ENCODE data around the gene SLC7A1. TPM values are rescaled to one million over a fixed set of nuclear protein-coding genes. Genes with fewer than 3 reads are reported as not detected.
A peak's percentile ranks its signal among the peaks of the same experiment; 100 is the strongest.

Gene SLC7A1
- total and polyA plus RNA-seq, 2 of the 13 experiments (the other 11 are each of a cell fraction or from before 2014, with no cell fraction given): 14.5 to 15.3 TPM

- Histone ChIP-seq H3K27ac (ENCODE audit: extremely low read length, insufficient read depth, low read length) (peak overlapping the region; percentile 77), H3K27me3 (ENCODE audit: control insufficient read depth in 1 of 2, insufficient read depth in 2 of 2, low read length in 2 of 2) (peaks cover 0 to 4% of the 10 kb centered on the region in 2 experiments; a peak in 2 of 5 replicates), H4K20me1 (ENCODE audit: insufficient read depth, low read length) (peaks cover 49% of the 10 kb centered on the region), H3K36me3 (replicated peaks in 1 of 2; ENCODE audit: control insufficient read depth in 1 of 2, insufficient read depth in 2 of 2, low read length in 2 of 2) (peaks cover 4 to 19% of the 10 kb centered on the region in 2 experiments; a peak in 3 of 5 replicates), H3K4me1 (ENCODE audit: insufficient read depth, low read length) (peaks cover 61% of the 10 kb centered on the region), H3K9me3 (ENCODE audit: low read length) (no peaks in the 10 kb centered on the region), H3K4me2 (ENCODE audit: low read depth, low read length) (peak overlapping the region; percentile 88), H3K9ac (ENCODE audit: insufficient read depth, low read depth, low read length) (peak overlapping the region; percentile 96), H2AFZ (ENCODE audit: low read length) (no peak overlapping the region), H3K4me3 (replicated peaks in 1 of 3; ENCODE audit: insufficient read depth in 1 of 3, low read depth in 2 of 3, low read length in 3 of 3) (peak overlapping the region; percentile 78 to 81 (median 80); a peak in 5 of 6 replicates), H3K79me2 (ENCODE audit: insufficient read depth, low read length) (peaks cover 63% of the 10 kb centered on the region)
- TSS peak; percentile 58 for BruUV-seq (replicated peaks)
- ATAC-seq (no peak), FAIRE-seq (no peak), DNase-seq (ENCODE audit: low spot score) (no peak)
- in situ Hi-C loops (cut with HindIII; ENCODE audit: extremely low pct_ligation_motif_present, low pct_unique_long_range_greater_than_20kb): loop anchor here (10.0 kb wide), 1 partner anchor 251 kb away; no protein-coding TSS in a partner anchor
- ChIA-PET POLR2A (no interaction called here), CTCF (ENCODE audit: low intra/inter-chr PET ratio, low total read pairs) (no interaction called here)
- intact Hi-C loops (cut with micrococcal nuclease; ENCODE audit: unreplicated experiment): loop anchor here (2.0 to 10.0 kb wide), 2 partner anchors 89 to 331 kb away; no protein-coding TSS in a partner anchor
- TF ChIP-seq ATF1 (CRISPR knock-in tag; IDR thresholded peaks at IDR 0.05) (0 out of 2 replicates have a peak, but pooled peaks have one; percentile 38), SP4 (CRISPR knock-in tag; IDR thresholded peaks at IDR 0.05) (no peak)
- 71% methylated on average over 8 of the region's 8 CpGs for WGBS (ENCODE audit: low lambda C conversion rate)
Observed at GRCh38 chr13:29593605-29594297, 1.7 kb downstream of the SLC7A1 start.

GRCh38 chr13:29591310-29591709 lies 4.2 kb downstream of the SLC7A1 start:
- no peak overlapping the region for H3K27ac ChIP-seq (ENCODE audit: extremely low read length, insufficient read depth, low read length)
- H3K4me1 ChIP-seq (ENCODE audit: insufficient read depth, low read length): peaks cover 72% of the 10 kb centered on the region
- no peak for ATAC-seq
- no peak overlapping the region for H3K9ac ChIP-seq (ENCODE audit: insufficient read depth, low read depth, low read length)
- no peaks in the 10 kb centered on the region for H3K9me3 ChIP-seq (ENCODE audit: low read length)
- POLR2A ChIA-PET: no interaction called here
- intact Hi-C loops (cut with micrococcal nuclease; ENCODE audit: unreplicated experiment) (loop anchor here (10.0 kb wide), 1 partner anchor 87 kb away; no protein-coding TSS in a partner anchor), in situ Hi-C loops (cut with HindIII; ENCODE audit: extremely low pct_ligation_motif_present, low pct_unique_long_range_greater_than_20kb) (loop anchor here (10.0 kb wide), 1 partner anchor 253 kb away; no protein-coding TSS in a partner anchor)
- H3K4me3 ChIP-seq (replicated peaks in 1 of 3; ENCODE audit: insufficient read depth in 1 of 3, low read depth in 2 of 3, low read length in 3 of 3): no peak overlapping the region
- H3K79me2 ChIP-seq (ENCODE audit: insufficient read depth, low read length): peaks cover 88% of the 10 kb centered on the region
- no peak overlapping the region for H3K4me2 ChIP-seq (ENCODE audit: low read depth, low read length)
- TF ChIP-seq ZNF513 (CRISPR knock-in tag; conservative IDR thresholded peaks at IDR 0.05): no peak
- CTCF ChIA-PET (ENCODE audit: low intra/inter-chr PET ratio, low total read pairs): no interaction called here
- H2AFZ ChIP-seq (ENCODE audit: low read length): no peak overlapping the region
- BruUV-seq (replicated peaks): no TSS peak
- H3K27me3 ChIP-seq (ENCODE audit: control insufficient read depth in 1 of 2, insufficient read depth in 2 of 2, low read length in 2 of 2): peaks cover 0 to 2% of the 10 kb centered on the region in 2 experiments; a peak in 2 of 5 replicates
- H3K36me3 ChIP-seq (replicated peaks in 1 of 2; ENCODE audit: control insufficient read depth in 1 of 2, insufficient read depth in 2 of 2, low read length in 2 of 2): peaks cover 4 to 38% of the 10 kb centered on the region in 2 experiments; a peak in 4 of 5 replicates
- no peak for FAIRE-seq
- DNase-seq (ENCODE audit: low spot score): no peak
- 92% methylated on average over 5 of the region's 5 CpGs for WGBS (ENCODE audit: low lambda C conversion rate)
- peaks cover 60% of the 10 kb centered on the region for H4K20me1 ChIP-seq (ENCODE audit: insufficient read depth, low read length)
